Measurements from ENCODE around the gene STXBP1. TPM values are rescaled to one million over a fixed set of nuclear protein-coding genes. Genes with fewer than 3 reads are reported as not detected.

The STXBP1 gene
- total and polyA plus RNA-seq, 2 of the 8 experiments (the other 6 are each of a cell fraction or from before 2014, with no cell fraction given) = 11.5 to 60.9 TPM

- TF ChIP-seq CHD7 (IDR thresholded peaks at IDR 0.05; ENCODE audit: insufficient replicate concordance, low read length) (no peak), EP300 (IDR thresholded peaks at IDR 0.05; ENCODE audit: borderline replicate concordance in 1 of 2, low read depth in 2 of 2, low read length in 2 of 2) (no peak), POLR2A (IDR thresholded peaks at IDR 0.05; ENCODE audit: control extremely low read depth in 1 of 2, low read depth in 2 of 2, low read length in 2 of 2) (no peak), JUN (IDR thresholded peaks at IDR 0.05; ENCODE audit: low read depth, low read length) (no peak), RXRA (IDR thresholded peaks at IDR 0.05; ENCODE audit: insufficient read depth, low read depth, low read length) (no peak), SIRT6 (IDR thresholded peaks at IDR 0.05; ENCODE audit: low read length) (no peak), BRCA1 (IDR thresholded peaks at IDR 0.05; ENCODE audit: low read depth, low read length) (no peak), EZH2 (IDR thresholded peaks at IDR 0.05; ENCODE audit: low read depth, low read length, severe bottlenecking) (no peak), SP1 (IDR thresholded peaks at IDR 0.05; ENCODE audit: low read depth, low read length) (no peak), SAP30 (IDR thresholded peaks at IDR 0.05; ENCODE audit: insufficient read depth, insufficient replicate concordance, low read length) (no peak), HDAC2 (IDR thresholded peaks at IDR 0.05; ENCODE audit: borderline replicate concordance in 1 of 2, low read depth in 2 of 2, low read length in 2 of 2) (no peak), TBP (IDR thresholded peaks at IDR 0.05; ENCODE audit: low read depth, low read length) (no peak)
Observed at GRCh38 chr9:127692071-127692470, 80.0 kb downstream of the STXBP1 start (continued).
